Lower leg skin (tissue), 3 donors: ENCODE data around the gene DMD.

Source experiments
- POLR2A ChIP-seq, 2 donors: fragments of 450-650 bp; IDR thresholded peaks; one replicate each; pipeline ENCODE4 v1.6.1; 2016 to 2017; ENCODE audit warnings: antibody characterized with exemption in 2 of 2, mild to moderate bottlenecking in 1 of 2, moderate library complexity in 1 of 2
- TF ChIP-seq, protein P1 (sequence below), 3 donors: fragments of 450-650 bp; IDR thresholded peaks; one replicate each; pipeline ENCODE4 v1.5.1; 2016; ENCODE audit warnings: antibody characterized with exemption in 3 of 3, mild to moderate bottlenecking in 3 of 3, moderate library complexity in 2 of 3

DNA sequence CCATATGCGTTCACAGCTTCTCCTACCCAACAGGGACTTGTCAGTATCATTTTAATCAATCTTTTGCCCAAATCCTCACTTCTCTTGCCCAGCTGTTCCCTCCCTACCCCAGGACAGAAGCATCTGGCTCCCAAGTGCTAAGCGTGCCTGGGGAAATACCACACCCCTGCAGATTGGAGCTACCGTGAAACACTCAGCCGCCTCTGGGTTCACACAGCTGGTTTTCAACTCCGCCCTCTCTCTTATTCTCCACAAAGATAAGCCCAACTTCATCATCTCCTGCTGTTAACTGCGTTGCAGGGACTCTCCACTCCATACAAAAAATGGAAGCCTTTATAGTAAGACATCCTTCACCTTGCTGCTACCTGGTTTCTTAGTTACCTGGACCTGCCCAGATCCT lies 1992.2 kb downstream of the DMD start:
- TF ChIP-seq, protein P1, sequence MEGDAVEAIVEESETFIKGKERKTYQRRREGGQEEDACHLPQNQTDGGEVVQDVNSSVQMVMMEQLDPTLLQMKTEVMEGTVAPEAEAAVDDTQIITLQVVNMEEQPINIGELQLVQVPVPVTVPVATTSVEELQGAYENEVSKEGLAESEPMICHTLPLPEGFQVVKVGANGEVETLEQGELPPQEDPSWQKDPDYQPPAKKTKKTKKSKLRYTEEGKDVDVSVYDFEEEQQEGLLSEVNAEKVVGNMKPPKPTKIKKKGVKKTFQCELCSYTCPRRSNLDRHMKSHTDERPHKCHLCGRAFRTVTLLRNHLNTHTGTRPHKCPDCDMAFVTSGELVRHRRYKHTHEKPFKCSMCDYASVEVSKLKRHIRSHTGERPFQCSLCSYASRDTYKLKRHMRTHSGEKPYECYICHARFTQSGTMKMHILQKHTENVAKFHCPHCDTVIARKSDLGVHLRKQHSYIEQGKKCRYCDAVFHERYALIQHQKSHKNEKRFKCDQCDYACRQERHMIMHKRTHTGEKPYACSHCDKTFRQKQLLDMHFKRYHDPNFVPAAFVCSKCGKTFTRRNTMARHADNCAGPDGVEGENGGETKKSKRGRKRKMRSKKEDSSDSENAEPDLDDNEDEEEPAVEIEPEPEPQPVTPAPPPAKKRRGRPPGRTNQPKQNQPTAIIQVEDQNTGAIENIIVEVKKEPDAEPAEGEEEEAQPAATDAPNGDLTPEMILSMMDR (IDR thresholded peaks at IDR 0.05) = no peak
- no peak for TF ChIP-seq POLR2A (IDR thresholded peaks at IDR 0.05)
